Measurements from ENCODE around the gene ABCC8.

The ABCC8 gene

DNA sequence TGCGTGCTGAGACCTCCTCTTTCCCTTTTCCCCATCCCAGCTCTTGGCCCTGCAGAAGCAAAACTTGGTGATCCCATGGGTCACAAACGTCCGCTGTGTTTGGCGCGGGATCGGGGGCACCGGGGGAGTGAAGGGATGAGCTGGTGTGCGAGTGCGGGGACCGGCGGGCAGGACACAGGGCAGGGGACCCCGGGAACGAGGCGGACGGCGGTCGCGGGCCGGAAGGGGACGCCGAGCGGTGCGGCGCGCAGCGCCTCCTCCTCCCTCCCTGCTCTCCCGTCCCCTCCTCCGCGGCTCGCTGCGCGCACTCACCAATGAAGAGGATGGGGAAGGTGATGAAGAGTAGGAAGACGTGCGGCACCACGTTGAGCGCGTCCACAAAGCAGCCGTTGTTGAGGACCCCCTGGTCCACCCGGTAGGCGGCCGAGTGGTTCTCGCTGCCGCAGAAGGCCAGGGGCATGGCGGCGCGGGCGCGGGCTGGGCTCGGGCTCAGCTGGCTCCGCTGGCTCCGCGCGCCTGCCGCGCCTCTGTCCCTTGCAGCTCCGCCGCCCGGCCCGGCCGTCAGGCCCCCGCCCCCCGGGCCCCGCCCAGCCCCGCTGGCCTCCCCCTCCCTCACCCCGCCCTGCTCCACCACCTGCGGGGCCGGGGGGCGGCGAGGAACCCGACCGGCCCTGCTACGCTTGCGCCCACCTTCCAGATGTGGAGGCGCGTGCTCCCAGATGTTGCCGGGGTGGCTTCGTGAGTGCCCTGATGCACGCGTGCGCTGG is at the start of gene ABCC8:
TSS of gene ABCC8 (minus strand) at position 529 of the 767 bp plus-strand sequence. CDS start at position 460, 69 bp downstream.
- no peak for DNase-seq

DNA sequence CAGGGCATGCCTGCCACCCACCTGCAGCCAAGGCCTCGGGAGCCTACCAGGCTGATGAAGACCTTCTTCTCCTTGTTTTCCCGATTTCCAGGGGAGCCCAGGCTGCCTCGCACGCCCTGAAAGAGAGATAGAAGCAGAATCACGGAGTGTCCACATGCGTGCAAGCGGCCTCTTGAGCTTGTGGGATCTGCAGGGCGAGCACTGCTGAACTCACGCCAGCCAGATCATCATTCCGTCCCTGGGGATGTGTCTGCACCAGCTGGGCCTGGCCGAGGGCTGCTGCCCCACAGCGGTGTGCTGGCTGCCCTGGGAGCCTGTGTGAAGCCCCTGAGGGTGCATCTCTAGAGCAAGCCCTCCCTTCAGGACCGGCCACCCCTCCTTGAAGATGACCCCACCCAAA is 49.7 kb upstream of the ABCC8 start:
- DNase-seq, result no peak

DNA sequence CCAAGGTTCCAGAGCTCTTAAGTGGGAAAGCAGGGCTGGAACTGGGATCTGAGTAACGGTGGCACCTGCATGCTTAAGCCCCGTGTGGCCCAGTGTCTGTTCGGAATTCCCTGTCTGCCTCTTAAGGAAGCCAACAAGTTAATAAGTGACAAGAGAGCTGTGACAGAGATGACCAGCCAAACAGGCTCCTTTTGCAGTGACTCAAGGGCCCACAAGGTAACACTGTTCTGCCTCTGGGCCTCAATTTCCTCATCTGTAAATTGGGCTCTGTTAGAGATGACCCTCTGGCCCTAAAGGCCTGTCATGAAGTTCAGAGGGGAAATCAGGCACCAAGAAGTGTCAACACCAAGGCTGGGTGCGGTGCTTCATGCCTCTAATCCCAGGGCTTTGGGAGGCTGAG is 48.9 kb upstream of the ABCC8 start:
- DNase-seq, result no peak

DNA sequence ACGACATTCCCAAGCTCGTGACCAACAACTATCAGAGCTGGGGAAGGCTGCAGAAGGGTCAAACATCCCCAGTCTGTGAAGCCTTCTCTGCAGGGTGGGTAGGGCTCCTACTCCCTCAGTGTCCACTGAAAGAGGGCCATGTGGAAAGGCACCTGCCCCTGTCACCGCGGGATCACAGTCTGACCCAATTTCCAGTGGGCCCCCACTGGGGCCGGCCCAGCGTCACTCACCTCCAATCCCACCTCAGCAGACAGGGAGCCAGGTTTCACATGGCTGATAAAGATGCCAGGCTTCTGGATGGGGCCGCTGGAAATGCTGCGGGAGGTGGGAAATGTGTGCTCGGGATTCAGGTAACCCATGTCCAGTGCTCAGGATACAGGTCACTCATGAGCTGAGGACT is 47.6 kb upstream of the ABCC8 start:
- DNase-seq, result no peak

DNA sequence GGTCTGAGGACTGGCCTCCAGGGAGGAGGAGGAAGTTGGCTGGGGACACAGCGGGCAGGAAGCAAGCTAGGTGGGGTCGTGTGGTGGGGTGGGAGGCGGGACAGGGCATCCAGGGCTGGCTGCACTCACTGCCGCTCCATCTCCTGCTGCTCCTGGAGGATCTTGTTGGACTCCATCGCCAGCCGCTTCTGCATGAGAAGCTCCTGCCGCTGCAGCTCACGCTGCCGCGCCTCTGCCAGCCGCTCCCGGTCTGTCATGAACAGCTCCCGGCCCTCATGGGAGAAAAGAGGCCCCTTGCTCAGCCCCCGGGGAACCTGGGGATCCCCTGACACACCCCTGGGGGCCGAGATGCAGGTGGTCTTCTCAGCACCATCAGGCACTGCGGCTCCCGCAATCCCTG is 46.0 kb upstream of the ABCC8 start:
- no peak for DNase-seq

DNA sequence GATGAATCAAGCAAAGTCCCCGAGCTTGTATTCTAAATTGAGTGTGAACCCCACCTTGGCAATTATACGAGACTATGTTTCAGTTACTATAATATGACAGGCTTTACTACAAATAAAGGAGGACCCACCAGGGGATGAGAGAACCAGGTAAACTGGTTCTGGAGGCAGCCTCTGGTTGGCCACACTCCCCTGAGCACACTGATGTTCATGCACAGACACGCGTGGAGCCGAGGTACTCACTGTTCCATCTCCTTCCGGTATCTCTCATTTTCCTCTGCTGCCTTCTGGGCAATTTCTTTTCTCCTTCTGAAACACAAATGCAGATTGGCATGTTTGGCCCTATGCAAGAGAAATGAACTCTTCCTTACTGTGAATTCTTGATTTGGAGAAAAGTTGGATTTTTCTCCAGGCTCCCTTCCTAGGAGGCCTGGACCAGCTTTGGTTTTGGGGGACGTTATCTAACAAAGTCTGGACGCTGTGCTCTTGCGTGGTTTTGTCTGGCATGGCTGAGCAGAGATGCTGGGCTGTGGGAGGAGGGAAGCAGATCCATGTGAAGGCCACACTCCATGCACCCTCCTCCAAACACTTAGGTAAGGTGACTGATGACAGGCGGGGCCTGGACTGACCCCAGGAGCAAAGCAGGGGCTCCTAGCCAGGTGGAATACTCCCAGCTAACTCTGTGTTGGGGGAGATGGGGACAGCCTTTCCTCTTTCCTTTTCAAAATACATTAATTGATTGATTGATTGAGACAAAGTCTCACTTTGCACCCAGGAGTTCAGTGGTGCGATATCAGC is 44.7 kb upstream of the ABCC8 start:
- no peak for DNase-seq

DNA sequence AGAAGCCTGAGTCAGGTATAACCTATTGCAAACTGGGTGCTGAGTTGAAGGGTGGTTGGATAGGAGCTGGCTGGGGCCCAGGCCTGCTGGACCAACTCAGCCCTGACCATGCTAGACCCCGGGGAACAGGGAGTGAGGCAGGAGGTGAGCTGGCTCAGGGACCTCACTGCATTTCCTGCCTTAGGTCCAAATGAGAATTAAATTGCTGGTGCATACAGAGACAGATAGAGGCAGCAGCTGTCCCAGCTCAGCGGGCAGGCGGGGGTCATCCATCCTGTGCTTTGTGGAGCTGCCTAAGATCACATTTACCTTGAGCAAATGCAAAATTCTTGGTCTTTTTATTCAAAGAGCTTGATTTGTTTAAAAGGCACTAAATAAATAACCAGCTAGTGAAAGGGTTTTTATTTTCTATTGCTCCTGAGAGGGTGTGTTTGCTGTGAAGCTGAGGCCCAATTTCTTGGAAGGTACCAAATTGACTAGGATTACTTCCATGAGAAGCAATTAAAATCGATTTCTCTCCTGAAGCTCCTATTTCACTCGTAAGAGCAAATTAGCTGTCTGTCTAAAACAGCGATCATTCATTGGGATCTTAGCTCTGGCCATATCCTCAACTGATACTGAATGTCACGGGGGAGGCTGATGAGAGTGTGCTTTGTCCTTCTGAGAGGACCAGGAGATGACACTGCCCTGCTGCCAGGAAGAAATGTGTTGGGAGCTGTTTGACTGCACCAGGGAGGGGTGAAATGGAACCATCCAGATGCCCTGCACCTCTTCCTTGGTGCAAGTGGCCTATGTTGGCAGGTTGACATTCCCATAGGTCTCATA is 42.6 kb upstream of the ABCC8 start:
- no peak for DNase-seq

DNA sequence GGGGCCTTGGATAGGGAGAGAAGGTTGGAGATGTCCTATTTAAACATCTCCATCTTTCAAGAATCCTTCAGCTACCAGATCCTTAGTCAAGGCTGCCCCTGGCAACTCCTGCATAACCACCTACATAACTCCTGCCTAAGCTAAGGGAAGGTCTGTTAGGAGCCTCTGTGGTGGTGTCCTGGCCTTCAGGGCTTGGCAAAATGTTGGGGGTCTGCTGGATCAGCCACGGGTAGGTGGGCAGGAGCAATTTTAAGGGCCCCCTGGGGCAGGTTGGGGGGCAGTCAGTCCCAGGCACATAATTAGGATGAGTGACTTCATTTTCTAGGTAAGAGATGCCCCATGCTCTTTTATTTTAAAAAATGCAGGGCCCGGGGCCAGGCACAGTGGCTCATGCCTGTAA is 41.7 kb upstream of the ABCC8 start:
- DNase-seq, result no peak

DNA sequence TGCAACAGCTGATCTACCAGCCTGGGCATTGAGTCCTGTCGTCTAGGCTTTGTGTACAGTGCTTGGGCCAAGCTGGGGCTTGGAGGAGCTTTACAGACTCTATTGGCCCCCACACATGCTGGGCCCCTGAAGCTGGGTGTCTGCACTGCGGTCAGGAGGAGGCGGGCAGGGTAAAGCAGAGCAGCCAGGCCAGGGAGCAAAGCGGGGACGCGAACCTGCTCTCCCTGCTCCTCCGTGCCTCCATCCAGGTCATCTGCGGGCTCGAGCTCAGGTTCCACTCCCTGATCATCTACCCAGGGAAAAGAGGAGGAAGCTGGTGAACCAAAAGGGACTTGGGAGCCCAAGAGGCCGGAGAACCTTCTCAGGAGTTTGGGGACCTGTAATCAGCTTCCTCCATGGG is 40.5 kb upstream of the ABCC8 start:
- no peak for DNase-seq

DNA sequence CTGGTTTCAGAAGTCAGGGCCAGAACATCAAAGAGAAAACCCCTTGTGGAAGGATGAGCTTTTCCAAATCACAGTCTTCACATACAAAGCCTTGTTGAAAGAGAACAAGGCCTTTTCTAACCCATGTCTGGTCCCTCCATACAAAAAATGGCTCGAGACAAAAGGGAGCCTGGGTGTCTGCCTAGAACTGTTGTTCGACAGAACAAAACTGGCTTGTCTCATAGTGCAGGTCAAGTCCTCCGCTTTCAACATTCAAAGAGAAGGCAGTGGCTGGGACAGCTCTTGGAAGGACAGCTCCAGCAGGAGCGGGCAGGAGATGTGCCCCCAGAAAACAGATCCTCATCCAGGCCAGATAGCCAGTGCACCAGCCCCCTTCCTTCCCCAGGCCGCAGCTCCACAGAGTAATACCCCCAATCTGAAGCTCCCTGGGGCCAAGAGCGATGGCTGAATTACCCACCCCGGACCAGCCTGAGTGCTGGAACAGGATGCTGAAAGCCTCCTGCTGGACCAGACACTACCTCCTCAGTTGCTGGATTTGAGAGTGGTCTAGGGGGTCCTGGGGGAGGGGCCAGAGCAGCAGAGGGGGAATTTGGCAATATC is 40.0 kb upstream of the ABCC8 start:
- DNase-seq, result no peak

DNA sequence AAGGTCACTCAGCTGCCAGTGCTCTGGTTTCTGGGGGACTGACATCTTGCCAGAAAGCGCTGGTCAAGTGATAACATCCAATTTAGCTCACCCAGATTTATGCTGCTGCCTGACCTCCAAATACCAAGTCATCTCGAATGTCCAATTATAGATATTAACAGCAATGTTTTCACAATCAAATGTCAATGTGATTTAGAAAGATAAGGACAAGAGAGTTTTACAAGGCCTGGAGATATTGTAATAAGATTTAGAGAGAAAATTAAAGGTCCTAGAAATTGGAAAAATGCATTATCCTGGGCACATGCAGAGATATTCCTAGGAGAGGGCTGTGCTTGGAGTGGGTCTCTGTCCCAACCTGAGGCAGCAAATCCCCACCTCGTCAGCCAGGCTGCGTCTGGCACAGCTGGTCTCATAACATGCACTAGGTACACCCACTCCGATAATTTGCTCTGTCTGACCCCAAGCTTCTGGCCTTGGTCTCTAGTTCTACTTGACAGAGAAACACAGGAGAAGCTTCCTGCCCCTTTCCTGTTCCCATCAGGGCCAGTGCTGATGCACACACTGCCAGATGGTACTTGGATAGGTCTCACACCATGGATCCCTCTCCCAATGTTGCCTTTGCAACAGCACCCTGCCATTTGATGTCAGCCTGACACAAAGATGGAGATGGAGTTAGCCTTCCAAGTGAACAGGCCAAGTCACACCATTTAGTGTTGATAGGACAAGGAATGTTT is 39.0 kb upstream of the ABCC8 start:
- no peak for DNase-seq

DNA sequence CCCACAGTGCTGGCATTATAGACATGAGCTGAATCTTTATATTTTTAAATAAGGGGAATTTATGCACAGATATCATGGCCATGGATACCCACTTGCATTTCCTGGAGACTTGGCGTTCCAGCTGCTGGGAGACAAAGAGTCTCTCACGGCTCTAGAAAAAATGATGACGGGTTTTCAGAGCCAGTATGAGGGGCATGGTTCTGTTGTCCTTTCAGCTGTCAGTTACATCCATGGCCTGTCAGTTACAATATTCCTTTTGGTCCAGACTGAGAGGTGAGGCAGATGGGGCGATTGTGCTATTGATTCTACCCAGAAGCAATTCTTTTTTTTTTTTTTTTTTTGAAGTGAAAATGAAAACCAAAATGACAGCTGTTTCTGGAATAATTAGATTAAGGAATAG is 37.8 kb upstream of the ABCC8 start:
- no peak for DNase-seq

DNA sequence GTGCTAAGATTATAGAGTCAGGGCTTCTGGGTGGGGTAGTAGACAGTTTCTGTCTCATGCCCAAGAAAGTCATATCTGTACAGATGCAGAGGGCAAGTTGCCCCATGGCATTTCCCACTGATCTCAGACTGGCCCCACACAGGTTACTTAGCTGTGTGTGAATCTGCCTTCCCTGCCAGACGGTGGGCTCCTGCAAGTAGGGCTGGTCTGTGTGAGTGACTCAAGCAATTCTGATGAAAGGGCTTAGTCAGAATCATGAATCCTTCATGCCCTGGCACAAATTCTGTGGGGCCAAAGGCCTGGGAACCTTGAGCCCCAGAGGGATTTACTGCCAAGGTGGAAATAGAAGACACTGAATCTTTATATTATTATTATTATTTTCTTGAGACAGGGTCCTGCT is 37.2 kb upstream of the ABCC8 start:
- DNase-seq, result no peak

DNA sequence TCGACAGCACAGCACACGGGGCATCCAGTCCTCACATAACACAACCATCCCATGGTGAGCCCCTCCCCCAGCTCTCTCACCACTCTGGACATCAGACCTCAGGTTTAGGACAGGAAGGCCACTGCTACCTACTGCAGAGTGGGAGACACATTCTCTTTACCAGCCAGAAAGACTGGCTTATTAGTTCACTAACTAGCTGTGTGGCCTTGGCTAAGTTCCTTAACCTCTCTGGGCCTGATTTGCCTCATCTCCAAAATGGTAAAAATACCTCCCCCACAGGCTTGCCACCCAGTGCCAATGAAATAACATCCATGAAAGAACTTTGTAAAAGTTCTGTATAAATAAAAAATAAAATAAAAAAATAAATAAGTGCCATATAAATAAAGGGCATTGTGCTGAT is 35.5 kb upstream of the ABCC8 start:
- no peak for DNase-seq

DNA sequence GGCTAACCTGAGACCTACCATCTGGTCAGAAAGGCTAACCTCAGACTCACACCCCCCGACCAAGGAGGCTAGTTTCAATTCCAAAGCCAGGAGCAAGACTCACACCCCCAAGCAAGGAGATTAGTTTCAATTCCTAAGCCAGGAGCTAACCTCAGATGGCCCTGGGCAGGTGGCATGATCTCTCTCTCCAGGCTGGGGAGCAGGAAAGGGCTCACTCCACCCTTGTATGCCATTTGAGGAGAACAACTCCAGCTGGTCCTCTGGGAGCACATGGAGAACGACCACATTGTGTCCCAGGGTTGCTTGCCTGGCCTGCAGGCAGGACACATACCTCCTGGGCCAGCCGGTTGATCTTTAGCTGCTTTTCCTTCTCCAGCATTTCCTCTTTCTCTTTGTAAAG is 34.9 kb upstream of the ABCC8 start:
- no peak for DNase-seq

DNA sequence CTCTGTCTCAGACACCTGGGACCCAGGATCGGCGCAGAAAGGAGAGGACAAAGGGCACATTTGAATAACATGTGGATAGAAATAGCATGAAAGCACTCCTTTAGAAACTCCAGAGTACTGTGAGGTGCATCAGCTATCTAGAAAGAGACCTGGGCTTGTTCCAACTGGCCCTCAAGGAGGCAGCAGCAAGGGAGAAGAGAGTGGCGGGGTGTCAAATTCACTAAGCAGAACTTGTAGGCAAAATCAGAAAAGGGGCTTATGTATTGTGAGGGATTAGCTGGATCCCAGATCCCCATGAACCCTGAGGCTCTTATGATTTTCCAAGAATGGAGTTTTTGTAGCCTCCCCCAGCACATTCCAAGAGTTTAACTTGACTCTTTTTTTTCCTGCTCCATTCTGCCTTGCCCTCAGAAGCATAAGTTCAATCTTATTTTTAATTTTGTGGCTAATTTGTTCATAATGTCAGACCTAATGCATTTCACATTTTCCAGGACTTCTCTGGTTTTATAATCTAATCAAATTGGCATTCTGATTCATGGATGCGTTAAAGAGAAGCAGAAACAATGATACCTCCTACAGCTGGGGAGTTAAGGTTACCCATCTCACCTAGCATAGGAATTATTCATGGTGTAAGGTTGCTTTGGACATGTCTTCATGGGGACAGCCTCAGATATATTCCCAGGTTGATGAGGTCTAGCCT is 34.0 kb upstream of the ABCC8 start:
- no peak for DNase-seq

DNA sequence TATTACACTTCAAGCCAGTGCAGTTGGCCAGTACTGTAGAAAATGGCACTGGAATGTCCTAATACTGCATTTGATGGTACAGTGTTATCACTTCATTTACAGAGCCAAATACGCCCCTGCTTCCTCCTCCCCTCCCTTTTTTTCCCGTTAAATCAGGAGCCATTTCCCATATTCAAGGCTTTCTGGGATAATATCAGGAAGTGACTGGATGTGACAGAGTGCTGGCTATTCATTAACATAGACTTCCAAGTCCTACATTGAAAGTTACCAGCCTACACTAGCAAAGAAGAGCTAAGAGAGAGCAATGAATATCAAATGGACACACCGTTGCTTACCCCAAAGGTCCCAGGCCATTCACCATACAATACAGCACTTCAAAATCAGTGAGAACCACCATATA is 32.1 kb upstream of the ABCC8 start:
- DNase-seq, result no peak

DNA sequence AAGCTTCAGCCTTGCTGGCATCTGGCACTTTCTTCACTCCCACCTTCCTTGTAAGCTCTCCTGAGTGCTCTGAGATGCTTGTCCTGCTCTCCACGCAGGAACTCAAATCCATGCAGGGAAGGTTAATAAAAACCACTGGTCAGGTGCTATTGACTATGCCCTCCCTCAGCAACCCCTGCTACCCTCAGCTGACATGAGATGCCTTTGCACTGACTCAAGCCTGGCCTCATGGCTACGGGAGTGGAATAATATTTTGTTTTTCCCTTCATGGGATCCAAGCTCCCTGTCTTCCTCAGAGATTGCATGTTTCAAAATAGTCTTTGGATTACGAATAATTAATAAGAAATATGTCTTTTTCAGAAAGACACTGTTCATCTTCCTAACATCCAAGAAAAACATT is 31.7 kb upstream of the ABCC8 start:
- no peak for DNase-seq

DNA sequence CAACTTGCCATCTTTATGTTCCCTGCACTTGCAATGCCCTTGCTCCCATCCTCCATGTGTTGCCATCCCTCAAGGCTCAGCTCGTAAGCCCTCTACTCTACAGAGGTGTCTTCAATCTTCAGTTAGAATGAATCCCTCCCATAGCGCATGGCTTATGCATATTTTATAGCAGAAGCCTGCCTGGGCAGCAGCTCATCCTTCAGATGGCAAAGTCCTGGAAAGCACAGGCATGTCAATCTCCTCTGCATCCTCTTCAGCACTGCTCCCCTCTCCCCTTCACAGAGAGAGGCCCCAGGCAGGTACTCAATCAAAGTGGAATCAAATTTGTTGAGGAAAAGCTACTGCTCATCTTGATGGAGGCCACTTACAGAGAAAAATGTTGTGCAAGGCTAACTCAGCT is 31.1 kb upstream of the ABCC8 start:
- no peak for DNase-seq

DNA sequence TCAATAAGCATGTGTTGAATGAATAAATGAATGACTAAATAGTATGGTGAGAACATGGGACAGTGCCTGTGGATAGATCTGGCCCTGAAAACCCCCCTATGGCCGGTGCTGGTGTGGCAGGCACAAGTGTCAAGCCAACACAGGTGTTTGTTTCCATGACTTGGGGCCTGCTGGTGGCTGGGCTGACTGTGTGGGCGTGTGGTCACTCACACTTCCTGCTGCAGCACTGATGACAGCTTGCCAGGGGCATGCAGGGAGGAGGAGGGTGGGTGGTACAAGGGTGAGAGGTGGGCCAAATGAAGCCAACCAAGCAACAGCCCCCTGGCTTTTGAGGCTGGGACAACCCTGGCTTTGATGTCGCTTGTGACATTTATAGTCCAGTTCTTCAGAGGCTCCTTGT is 30.3 kb upstream of the ABCC8 start:
- DNase-seq, result no peak

DNA sequence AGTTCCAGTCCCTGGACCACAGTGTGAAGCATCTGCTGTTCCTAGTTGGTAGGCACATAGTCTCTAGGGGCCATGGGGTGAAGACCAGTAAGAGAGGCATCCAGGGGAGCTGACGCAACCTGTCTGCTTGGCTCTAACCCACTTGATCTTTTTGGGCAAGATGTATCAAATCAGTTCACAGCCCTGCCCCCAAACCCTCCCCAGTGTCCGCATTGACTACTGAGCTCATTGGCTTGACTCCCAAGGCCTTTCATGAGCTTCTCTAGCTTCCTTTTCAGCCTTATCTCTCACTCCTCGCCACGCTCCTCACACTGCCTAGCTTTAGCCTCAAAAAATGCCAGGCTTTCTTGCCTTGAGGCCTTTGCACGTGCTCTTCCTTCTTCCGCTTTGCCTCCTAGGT is 29.7 kb upstream of the ABCC8 start:
- DNase-seq, result no peak

DNA sequence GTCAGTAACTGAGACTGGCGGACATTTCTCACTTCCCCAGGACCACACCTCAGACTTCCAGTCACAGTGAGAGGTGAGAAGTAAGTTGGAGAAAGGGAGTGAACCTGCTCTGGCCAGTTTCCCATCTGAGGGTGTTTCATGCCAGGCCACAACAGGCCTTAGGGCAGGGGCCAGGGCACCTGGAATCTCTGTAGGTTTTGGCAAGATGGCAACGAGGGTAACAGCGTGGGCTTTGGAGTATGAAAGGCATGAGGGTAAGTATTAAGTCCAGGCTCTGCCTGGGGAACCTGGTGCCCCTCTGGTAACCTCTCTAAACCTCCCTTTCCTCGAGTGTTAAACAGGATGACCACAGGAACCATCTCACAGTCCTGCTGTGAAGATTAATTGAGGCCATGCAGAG is 28.5 kb upstream of the ABCC8 start:
- DNase-seq, result no peak

Data from CD4-positive, alpha-beta T cell treated with Interleukin-6 for 4 hours (primary cell).